SJSA1 (cell line): ENCODE data around the gene NTRK3. TPM values are rescaled to one million over a fixed set of nuclear protein-coding genes. Genes with fewer than 3 reads are reported as not detected.
A peak's percentile ranks its signal among the peaks of the same experiment; 100 is the strongest.

Experiments used
- DNase-seq, 2 experiments: peaks; one replicate each; pipeline ENCODE4 v3.0.0-alpha.2; 2015 to 2020; ENCODE audit warnings: low spot score in 2 of 2, low read depth in 1 of 2
- H3K27ac ChIP-seq: fragments of 250-450 bp; sonication (Bioruptor Pico); 2 replicates; pipeline ENCODE4 v1.5.1; 2020; ENCODE audit warnings: mild to moderate bottlenecking, moderate library complexity
- H3K27me3 ChIP-seq: fragments of 250-450 bp; sonication (Bioruptor Pico); replicated peaks from 2 replicates; pipeline ENCODE4 v1.5.1; 2020; ENCODE audit warnings: mild to moderate bottlenecking, moderate library complexity
- H3K36me3 ChIP-seq: fragments of 250-450 bp; sonication (Bioruptor Pico); 2 replicates; pipeline ENCODE4 v1.5.1; 2020; ENCODE audit warnings: mild to moderate bottlenecking
- H3K4me1 ChIP-seq: fragments of 250-450 bp; sonication (Bioruptor Pico); replicated peaks from 2 replicates; pipeline ENCODE4 v1.6.1; 2021; ENCODE audit warnings: mild to moderate bottlenecking
- H3K4me3 ChIP-seq: fragments of 250-450 bp; sonication (Bioruptor Pico); 2 replicates; pipeline ENCODE4 v1.5.1; 2020; ENCODE audit warnings: mild to moderate bottlenecking
- H3K9me3 ChIP-seq: fragments of 250-450 bp; sonication (Bioruptor Pico); replicated peaks from 2 replicates; pipeline ENCODE4 v1.5.1; 2020; ENCODE audit warnings: mild to moderate bottlenecking
- total RNA-seq: library from RNA; depleted of rRNA; stranded (reverse); fragments of >200 nt; shearing (Covaris generic); gene quantifications from 2 replicates; pipeline ENCODE4 v1.2.3, GENCODE V29; 2014; rRNA removed

Gene NTRK3
- total RNA-seq, 1 experiment from 2014 or later, result not detected

DNA sequence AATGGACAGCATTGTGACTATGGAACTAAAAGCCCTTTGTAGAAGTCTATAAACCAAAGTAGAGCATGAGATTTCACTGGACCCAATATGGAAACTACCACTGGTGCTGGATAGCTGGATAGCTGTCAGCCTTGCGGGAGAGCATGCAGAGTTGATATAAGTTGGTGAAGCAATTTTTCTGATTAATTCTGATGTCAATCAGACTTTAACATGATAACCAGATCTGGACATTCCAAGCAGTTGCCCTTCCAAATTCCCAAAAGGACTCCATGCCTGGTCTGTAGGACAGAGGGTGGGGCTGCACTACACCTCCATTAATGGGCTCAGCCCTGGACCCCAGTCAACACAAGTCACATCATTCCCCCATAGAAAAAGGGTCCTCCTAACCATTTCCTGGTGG lies 437.8 kb downstream of the NTRK3 start:
- Histone ChIP-seq H3K4me3 (no peak overlapping the region), H3K36me3 (no peaks in the 10 kb centered on the region), H3K4me1 (peaks cover 32% of the 10 kb centered on the region), H3K27me3 (no peaks in the 10 kb centered on the region), H3K27ac (no peak overlapping the region), H3K9me3 (no peaks in the 10 kb centered on the region)
- no peak for DNase-seq

DNA sequence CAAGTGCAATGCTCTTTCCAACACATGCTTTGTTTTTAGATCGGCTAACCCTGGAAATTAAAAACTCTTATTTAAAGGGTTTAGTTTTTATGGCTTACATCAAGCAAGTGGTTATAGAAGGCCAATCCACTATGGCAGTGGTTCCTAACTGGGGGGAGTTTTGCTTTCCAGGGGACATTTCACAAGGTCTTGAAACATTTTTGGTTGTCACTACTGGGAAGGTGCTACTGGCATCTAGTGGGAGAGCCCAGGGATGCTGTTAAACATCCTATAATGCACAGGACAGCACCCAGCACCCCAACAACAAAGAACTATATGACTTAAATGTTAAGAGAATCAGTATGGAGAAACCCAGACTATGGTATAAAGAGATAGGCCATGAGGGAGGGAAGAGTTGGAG lies 439.0 kb downstream of the NTRK3 start:
- DNase-seq, result no peak
- Histone ChIP-seq H3K4me1 (peaks cover 32% of the 10 kb centered on the region), H3K27ac (peak overlapping the region; percentile 71)

DNA sequence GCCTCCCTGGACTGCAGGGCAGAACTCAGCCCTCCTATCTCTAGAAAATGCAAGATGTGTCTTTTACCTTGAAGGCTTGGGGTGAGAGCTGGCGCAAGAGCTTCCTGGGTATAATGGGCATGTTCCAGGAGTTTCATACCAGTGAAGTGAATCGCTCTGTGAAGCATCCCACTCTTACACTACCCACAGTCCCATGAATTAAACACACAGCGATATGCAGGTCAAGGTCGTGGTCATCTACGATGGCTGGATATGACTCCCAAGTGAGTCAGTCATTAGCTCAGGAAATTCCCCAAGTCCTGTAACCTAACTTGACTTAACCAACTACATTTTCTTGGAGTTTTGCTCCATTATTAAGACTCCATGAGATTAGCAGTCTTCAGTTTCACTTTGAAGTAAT lies 439.7 kb downstream of the NTRK3 start:
- peak; percentile 62 to 70 for DNase-seq
- Histone ChIP-seq H3K36me3 (no peaks in the 10 kb centered on the region), H3K9me3 (no peaks in the 10 kb centered on the region), H3K4me3 (no peak overlapping the region), H3K27ac (peak overlapping the region; percentile 71), H3K4me1 (peaks cover 32% of the 10 kb centered on the region), H3K27me3 (no peaks in the 10 kb centered on the region)

More for the DNA sequence above, 439.0 kb downstream of the NTRK3 start:
- no peaks in the 10 kb centered on the region for H3K36me3 ChIP-seq
- H3K9me3 ChIP-seq, result no peaks in the 10 kb centered on the region
- no peaks in the 10 kb centered on the region for H3K27me3 ChIP-seq
- H3K4me3 ChIP-seq, result no peak overlapping the region

DNA sequence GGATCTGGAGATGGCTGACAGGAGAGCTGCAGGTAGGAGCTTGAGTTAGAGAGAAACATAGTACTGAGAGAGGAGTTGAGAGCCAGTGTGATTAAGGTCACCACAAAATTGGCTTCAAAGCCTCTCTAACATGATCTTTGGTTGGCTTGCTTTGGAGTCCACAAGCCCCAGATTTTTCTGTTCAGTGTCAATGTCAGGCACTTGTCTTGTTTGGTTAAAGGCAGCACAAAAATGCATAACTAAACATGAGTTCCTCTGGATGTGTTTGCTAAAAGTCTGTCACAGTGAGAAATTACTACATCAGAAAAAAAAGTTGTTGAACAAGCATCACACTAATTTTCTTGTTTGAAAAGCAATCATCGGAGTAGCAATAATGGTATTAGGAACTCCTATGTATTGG lies 440.5 kb downstream of the NTRK3 start:
- no peak for DNase-seq
- peak overlapping the region; percentile 38 for H3K27ac ChIP-seq
- no peak overlapping the region for H3K4me3 ChIP-seq
- H3K36me3 ChIP-seq, result no peaks in the 10 kb centered on the region
- no peaks in the 10 kb centered on the region for H3K27me3 ChIP-seq
- H3K9me3 ChIP-seq, result no peaks in the 10 kb centered on the region
- H3K4me1 ChIP-seq, result peaks cover 32% of the 10 kb centered on the region

Other genes with a start within 250 kb of the NTRK3 start
- 33.9 and 37.7 TPM in 2 replicates for gene MRPL46, start 210.6 kb upstream of the NTRK3 start, total RNA-seq
- 58.2 and 65.3 TPM in 2 replicates for gene MRPS11, start 211.0 kb upstream of the NTRK3 start, total RNA-seq